ENCODE data around the gene INPP5J.

DNA sequence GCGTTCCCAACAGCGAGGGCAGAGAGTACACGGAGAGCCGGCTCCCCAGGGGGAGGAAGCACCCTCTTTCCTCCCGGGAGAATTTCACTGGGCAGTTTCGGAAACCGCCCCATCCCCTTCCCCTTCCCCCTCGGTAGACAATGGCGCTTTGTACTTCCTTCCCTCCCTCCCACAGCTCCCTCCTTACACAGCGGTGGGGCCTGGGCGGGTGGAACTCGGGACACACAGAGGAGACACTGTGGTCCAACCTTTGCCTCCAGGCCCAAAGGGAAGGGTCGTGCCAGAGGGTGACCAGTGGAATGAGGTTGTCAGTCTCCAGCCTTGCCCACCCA, 37.3 kb upstream of the INPP5J start:
- TF ChIP-seq POLR2A (IDR thresholded peaks at IDR 0.05; ENCODE audit: low read depth, low read length) = no peak
- TF ChIP-seq POLR2AphosphoS5 (IDR thresholded peaks at IDR 0.05; ENCODE audit: low read depth, low read length) = no peak
- no peak for TF ChIP-seq TAF1 (IDR thresholded peaks at IDR 0.05; ENCODE audit: borderline replicate concordance, low read depth, low read length)
